ENCODE data around the gene TMEM167A. TPM values are rescaled to one million over a fixed set of nuclear protein-coding genes. Genes with fewer than 3 reads are reported as not detected.

Gene TMEM167A, protein sequence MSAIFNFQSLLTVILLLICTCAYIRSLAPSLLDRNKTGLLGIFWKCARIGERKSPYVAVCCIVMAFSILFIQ
- 10 to 100 TPM; 18.8 to 32.3 (median 25.5) TPM for total RNA-seq

GRCh38 chr5:83076742-83077661 lies at the start of gene TMEM167A, which contains the start of gene XRCC4:
Gene TMEM167A (minus strand): TSS chr5:83077394. CDS start chr5:83077323, 71 bp downstream.
Gene XRCC4 (plus strand): TSS chr5:83077547. CDS start chr5:83104920, 27,373 bp downstream.
- peak in 1 of 2 donors; percentile 66 for TF ChIP-seq POLR2A (IDR thresholded peaks at IDR 0.05)
- TF ChIP-seq CTCF (IDR thresholded peaks at IDR 0.05): no peak
- intact Hi-C loops (cut with DNase I; ENCODE audit: low total_unique reads): no loop called here
- peak within 1 kb of the TSS; percentile 93 for H3K4me3 ChIP-seq (ENCODE audit: low read depth, poor library complexity, severe bottlenecking)
- 0% methylated on average over 39 to 44 of the region's 44 CpGs for WGBS, 2 donors
- DNase-seq (ENCODE audit: low spot score in 2 of 2): peak; percentile 97 to 99

DNA sequence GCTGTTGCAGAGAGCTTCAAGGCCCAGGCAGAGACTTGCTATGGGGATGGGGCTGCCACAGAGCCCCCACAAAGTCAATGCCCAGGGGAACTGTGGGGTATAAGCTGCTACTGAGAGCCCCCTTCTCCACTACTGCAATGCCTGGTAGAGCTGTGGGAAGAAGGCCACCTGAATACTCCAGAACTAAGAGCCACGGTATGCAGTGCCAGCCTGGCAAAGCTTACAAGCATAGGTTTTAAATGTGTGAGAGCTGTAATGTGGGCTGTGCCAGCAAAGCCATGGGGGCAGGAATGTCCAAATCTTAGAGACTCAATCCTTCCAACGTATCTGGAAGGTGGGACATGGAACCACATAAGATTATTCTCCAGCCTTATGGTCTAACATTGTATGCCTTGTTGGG lies 49.3 kb upstream of the TMEM167A start:
- intact Hi-C loops (cut with DNase I; ENCODE audit: low total_unique reads): no loop called here
- WGBS, 2 donors: 73 to 95% methylated on average over 2 of the region's 2 CpGs
- TF ChIP-seq CTCF (IDR thresholded peaks at IDR 0.05) (no peak), POLR2A (IDR thresholded peaks at IDR 0.05) (no peak)
- no peak for DNase-seq (ENCODE audit: low spot score in 2 of 2)
- no peak overlapping the region for H3K4me3 ChIP-seq (ENCODE audit: low read depth, poor library complexity, severe bottlenecking)

DNA sequence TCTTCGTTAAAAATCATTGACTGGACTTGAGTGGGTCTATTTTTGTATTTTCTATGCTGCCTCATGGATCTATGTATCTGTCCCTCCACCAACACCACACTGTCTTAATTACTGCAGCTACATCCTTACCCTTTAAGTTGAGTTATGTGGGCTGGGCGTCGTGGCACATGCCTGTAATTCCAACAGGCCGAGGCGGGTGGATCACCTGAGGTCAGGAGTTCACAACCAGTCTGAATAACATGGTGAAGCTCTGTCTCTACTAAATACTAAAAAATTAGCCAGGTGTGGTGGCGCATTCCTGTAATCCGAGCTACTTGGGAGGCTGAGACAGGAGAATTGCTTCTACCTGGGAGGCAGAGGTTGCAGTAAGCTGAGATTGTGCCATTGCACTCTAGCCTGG lies 48.4 kb upstream of the TMEM167A start:
- DNase-seq (ENCODE audit: low spot score in 2 of 2): no peak
- intact Hi-C loops (cut with DNase I; ENCODE audit: low total_unique reads): no loop called here
- WGBS, 2 donors: 83 to 92% methylated on average over 7 of the region's 7 CpGs
- H3K4me3 ChIP-seq (ENCODE audit: low read depth, poor library complexity, severe bottlenecking): no peak overlapping the region
- TF ChIP-seq POLR2A (IDR thresholded peaks at IDR 0.05): no peak
- no peak for TF ChIP-seq CTCF (IDR thresholded peaks at IDR 0.05)

DNA sequence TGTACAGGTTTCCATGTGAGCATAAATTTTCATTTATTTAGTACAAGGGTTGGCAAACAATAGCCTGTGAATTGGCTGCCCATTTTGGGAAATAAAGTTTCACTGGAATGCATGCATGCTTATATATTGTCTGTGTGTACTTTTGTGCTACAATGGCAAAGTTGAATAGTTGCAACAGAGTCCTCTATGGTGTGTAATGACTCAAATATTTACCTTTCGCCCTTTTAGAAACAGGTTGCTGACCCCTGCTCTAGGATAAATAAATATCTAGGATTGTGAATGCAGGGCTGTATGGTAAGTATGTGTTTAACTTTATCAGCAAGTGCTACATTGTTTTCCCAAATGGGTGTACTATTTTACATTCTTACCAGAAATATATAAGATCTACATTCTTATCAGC lies 47.4 kb upstream of the TMEM167A start:
- 91 to 97% methylated on average over 1 of the region's 1 CpG for WGBS, 2 donors

DNA sequence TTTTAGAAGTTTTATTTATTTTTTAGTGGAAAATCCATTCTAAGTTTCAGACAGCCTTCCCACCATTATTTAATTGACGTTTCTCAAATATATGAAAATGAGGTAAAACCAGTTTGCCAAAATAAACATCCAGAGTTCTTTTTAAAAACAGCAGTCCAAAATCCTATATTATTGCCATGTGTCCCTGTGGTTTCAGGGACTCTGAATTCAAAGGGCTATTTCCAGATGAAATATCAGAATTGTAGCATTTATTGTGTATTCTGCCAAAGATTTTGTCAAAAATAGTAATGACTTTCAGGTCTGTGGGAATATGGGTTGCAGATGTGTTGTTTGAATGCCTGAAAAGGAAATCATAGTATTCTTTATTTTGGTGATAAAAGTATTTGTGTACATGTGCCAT lies 41.8 kb upstream of the TMEM167A start:
- TF ChIP-seq CTCF (IDR thresholded peaks at IDR 0.05): no peak
- 60 to 61% methylated on average over 1 of the region's 1 CpG for WGBS, 2 donors
- no peak overlapping the region for H3K4me3 ChIP-seq (ENCODE audit: low read depth, poor library complexity, severe bottlenecking)
- intact Hi-C loops (cut with DNase I; ENCODE audit: low total_unique reads): no loop called here
- DNase-seq (ENCODE audit: low spot score in 2 of 2): no peak

More for the DNA sequence above, 47.4 kb upstream of the TMEM167A start:
- no peak for DNase-seq (ENCODE audit: low spot score in 2 of 2)
- intact Hi-C loops (cut with DNase I; ENCODE audit: low total_unique reads): no loop called here
- H3K4me3 ChIP-seq (ENCODE audit: low read depth, poor library complexity, severe bottlenecking): no peak overlapping the region
- no peak for TF ChIP-seq POLR2A (IDR thresholded peaks at IDR 0.05)
- no peak for TF ChIP-seq CTCF (IDR thresholded peaks at IDR 0.05)
